GM21786 (cell line): ENCODE data around the gene EPSTI1.
A peak's percentile ranks its signal among the peaks of the same experiment; 100 is the strongest.

Experiments
- ATAC-seq: cut with Tn5 transposase; IDR thresholded peaks from one replicate; pipeline ENCODE4 v1.9.1; 2021; ENCODE audit not compliant: unreplicated experiment

Gene EPSTI1

DNA sequence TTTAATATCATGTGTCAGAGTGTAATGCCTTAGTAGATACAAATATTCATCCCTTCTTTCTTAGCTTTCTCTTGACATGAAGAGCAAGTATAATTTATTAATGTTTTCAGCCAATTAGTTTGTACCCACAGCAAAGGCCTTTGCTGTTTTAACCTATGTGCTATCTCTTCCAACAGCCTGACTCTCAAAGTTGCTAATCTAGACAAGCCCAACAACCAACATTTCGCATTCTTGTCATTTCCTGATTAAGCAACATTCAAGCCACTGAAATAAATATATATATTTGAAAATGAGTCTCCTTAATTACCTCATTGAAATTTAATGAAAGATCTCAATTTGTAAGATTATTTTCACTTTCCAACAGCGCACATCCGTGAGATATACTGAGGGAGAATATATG is 18.5 kb downstream of the EPSTI1 start:
- no peak for ATAC-seq

DNA sequence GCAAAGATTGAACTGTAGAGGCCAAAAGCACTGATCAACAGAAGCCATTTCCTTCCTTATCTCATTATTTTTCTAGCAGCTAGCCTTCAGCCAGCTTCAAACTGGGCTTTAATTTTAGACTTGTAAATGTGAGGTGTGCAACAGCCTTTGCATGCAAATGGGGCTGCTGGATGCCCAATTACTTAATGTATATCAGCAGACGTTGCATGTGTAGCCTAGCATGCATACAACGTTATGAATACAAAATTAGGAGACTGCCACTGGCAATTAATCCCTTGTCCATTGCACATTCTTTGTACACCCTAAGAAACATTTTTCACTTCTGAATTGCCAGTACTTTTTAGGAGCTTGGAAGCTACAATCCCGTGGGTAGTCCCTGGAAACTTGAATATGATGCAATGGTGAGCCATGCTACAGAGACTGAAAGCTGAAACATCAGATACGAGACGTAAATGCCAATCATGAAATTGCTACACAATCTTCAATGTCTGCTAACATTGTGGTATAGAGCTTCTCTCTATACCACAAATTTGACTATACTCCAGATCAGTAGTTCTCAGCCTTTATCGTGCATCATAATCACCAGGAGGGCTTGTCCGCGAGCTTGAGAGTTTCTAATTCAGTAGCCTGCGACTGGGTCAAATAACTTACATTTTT is 20.2 kb downstream of the EPSTI1 start:
- ATAC-seq = peak; percentile 38

DNA sequence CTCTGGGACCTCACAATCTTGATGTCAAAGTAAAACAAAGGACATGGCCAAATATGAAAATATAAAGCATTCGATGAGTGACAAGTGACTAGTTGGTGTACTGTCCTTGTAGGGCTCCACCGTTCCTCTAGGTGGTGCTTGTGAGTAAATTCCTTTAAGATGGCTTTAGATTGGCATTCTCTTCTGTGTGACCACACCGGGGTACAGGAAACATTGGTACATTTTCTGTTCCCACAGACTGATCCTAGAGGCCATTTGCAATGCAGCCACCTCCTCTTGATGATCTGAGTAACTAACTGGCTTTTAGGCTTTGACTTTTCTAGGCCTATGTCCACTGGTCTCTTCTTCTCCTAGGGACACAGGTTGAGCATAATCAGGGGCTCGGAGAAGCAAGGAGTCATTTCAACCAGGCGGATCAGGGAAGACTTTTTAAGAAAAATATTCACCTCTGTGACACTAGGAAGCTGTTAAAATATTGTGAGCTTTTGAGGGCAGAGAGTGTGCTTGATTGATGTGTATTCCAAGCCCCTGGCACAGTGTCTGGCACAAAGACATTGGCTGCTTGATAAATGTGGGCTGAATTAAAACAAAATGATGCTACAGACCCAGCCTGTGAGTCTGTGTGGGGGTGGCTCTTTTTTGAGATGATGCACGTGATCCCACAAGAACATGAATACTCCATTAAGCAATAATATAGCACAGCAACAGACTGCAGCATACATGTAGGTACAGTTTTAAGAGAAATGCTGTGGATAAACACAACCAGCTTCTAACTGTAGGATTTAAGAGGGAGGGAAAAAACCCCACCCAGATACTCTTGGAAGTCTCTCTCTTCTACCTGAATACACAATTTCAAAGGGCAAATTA is 21.0 kb downstream of the EPSTI1 start:
- ATAC-seq = peak; percentile 79

DNA sequence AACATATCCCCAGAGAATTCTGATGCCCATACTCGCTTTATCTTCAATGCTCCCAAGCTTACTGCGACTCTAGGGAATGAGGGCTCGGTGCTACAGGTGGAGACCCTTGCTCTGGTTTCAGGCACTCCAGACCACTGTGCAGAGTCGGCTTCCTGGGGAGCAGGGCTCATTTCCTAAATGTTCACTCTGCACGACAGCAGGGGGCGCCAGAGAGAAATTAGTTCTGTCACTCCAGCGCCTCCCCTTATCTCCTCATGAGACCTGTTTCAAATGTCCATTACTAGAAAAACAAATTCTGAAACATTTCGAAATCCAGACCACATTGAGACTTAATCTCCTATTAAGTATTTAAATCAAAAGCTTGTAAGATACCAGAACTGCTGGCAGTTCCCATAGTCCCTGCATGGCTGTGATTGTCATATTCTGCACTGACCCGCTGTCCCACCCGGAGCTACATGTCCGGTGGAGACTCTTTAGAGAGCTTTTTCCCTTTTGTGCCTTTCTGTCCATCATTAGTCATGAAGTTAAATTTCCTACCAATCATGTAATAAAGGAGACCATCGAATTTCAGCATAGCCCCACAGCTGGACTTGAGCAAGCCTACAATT is 22.4 kb downstream of the EPSTI1 start:
- ATAC-seq = no peak

DNA sequence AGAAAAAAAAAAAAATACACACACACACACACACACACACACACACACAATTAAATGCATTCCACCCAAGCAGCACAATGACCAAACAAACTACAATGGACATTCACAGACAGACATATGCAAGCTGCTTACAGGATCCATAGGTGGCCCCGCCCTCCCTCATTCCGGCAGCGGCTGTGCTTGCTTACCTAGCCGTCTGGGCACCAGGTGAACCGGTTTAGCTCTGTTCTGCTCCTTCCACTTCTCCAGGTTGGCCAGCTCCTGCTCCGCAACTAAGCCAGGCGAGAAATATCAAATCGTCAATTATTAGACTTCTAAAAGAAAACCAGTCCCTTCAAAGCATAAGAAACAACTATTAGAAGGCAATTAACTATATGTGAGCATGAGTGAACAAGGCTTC is 23.1 kb downstream of the EPSTI1 start:
- ATAC-seq = no peak

DNA sequence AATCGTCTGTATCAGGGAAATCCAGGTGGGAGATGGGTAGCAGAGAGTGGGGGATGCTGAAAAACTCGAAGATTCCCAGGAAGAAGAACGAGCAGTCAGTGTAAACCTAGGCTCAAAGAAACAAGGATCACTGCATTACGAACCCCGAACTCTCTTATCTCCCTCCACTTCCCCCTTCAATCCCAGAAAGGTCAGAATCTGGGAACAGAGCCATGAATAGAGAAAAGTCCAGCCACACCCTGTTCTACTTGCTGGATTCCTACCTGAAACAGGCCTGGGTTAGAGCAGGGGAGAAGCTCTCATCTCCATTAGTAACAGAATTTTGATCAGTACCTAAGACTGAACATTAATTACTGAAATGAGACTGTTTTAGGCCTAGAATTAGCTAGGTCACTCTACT is 24.4 kb downstream of the EPSTI1 start:
- ATAC-seq = no peak

DNA sequence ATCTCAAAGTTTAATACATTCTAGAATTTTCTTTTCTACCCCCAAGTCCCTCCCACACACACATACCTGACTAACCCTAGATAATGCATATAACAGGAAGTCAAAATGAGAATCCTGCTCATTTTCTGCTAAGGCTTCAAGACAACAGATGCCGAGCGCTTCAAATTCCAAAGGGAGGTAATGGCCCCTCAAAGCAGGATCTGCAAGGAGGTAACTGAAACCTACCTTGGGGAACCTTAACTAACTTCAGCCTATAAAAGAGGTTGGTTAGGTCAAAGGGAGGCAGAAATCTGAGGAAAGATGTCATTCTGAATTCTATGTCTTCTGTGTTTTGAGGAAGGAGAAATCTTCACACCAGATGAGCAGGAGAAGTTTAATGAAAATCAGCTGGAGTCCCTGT is 26.8 kb downstream of the EPSTI1 start:
- ATAC-seq = no peak

DNA sequence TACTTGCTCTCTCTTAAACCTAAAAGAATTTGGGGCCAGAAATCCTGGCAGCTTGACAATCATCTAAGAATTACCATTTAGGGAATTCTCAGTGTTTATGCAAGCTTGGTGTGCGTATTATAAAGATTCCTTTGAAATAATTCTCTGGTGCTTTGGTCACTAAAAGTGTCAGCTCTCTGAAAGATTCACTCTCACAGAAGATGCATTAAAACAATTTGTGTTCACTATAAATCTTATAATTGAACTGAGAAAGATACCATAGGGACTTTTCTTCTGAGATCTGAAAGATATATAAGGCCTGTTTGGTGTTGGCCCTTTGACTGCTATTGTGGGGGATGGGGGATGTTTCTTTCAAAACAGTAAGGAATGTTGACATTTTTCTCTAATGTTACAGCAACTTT is 27.3 kb downstream of the EPSTI1 start:
- no peak for ATAC-seq

DNA sequence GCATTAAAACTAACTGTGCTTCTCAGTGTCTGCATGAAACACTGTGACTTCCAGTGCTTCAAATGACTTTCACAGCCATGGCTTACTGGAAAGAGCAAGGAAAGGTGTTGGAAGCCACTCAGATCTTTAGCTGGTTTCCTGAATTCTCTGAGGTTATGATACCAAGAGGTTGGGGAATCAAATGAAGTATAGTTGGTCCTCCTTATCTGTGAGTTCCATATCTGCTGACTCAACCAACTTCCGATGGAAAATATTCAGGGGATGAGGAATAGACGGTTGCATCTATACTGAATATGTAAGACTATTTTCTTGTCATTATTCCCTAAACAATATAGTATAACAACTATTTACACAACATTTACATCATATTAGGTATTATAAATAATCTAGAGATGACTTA is 32.4 kb downstream of the EPSTI1 start:
- no peak for ATAC-seq

DNA sequence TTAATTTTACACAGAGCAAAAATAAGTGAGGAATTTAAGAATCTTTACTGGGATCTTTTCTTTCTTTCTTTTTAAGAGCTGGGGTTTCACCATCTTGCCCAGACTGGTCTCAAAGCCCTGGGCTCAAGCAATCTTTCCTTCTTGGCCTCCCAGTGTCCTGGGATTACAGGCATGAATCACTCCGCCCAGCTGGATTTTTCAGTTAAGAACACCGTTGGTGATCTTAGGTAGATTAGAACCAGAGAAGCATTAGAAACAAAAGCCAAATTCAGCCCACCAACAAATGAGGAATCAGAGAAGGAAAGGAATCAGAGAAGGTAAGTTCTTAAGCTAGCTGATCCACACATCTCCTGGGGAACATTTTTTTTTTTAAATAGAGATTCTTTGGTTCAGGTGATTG is 34.2 kb downstream of the EPSTI1 start:
- ATAC-seq = no peak

DNA sequence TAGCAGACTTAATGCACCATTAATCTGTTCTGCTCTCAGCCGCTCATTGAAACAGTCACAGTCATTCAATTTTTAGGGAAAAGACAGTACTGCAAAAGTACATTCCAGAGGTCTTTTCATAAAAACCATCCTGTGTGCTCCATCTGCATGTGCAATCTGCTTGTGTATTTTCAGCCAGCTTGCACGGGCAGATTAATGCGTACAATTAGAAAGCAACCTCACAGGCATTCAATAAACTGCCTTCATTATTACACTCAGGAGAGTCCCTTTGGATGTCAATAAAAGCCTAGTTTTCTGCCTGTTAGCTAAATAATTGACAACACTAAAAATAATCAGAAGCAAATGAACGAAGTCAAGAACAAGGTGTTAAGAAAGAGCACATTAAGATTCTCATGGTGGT is 41.9 kb downstream of the EPSTI1 start:
- ATAC-seq = no peak

DNA sequence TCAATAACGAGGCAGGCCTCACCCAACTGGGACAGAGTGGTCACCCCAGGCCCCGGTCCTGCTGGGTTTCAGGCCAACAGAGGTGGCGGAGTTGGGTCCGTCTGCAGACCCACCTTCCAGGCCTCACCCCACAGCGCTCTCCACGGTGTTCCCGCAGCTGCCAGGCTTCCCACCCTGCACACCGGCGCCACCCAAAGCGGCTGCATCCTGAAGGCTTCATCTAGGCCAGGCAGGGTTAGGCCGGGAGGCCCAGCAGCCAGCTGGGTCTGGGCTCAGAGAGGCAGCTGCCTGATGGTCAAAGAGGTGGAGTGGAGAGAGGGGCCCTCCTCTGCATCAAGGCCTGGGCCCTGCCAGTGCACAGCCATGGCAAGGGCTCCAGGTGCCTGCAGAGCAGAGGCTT is 44.1 kb downstream of the EPSTI1 start:
- ATAC-seq = no peak

DNA sequence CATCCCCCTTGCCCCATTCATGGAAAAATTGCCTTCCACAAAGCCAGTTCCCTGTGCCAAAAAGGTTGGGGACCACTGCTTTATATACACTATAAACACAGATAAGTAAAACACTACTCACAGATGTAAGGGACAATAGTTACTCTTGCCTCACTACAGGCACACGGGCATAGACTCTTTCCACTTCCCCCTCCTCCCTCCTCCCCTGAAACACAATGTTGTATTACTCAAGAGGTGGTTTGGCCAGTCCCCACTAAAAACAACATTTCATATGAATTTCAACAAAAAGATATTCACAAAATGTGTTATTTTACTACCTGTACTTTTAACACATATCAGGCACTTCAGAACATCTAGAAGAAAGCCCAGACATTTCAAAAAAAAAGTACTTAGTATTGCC is 45.1 kb downstream of the EPSTI1 start:
- ATAC-seq = no peak

DNA sequence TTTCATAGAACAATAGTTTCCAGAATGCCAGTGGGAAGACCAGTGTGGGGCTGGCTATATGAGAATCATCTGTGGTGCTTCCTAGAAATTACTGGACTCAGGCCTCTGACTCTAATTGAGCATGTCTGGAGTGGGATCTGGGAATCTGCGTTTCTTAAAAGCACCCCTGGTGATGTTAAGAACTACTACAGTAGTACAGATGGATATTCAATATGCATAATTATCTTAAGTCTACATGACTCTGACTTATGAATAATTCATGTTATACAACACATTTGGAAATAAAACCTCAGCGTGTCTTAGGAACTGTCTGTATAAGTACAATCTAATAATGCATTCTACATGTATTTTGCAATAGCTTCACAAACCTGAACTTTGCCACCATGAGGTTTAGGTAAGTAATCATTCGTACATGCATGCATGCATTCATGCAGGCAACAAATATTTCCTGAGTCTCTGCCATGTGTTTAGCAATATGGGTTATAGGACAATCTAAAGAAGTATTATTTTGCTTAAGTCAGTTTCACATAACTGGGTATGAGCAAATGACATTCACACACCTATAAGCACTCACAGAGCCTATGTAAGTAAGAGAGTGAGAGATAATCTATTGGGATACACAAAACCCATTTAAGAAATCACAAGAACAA is 62.0 kb downstream of the EPSTI1 start:
- no peak for ATAC-seq

DNA sequence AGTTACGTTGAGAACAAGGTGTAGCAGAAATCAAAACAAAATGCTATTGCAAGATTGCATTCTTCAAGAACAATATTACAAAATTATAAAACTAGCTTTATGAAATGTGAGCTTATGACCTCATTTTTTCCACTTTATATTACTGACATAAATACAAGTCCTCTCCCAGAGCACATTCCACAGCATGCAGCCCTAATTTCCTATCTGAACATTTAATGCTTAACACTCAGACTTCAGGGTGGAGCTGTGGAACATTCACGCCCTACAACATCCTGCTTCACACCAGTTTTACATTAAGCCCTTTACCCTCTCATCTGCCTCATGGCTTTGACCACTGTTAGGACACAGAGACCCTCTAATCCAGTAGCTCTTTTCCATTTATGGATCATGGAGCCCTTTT is 65.5 kb downstream of the EPSTI1 start:
- ATAC-seq = no peak

DNA sequence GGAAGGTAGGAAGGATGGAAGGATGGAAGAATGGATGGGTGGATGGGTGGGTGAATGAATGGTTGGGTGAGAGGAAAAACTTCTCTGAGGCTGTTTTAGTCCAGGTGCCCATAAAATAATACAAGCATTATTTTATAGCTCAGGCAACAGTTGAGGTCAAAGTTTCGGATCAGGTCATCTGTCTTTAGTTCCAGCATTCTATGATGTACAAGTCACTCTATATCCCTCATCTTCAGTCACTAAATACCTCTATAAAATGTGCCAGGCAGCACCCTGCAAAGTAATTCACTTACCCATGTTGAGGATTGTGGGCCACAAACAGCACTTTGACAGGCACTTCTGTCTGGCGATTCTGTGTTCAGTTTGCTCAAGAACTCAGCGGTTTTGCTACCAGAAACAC is 66.0 kb downstream of the EPSTI1 start:
- ATAC-seq = no peak

DNA sequence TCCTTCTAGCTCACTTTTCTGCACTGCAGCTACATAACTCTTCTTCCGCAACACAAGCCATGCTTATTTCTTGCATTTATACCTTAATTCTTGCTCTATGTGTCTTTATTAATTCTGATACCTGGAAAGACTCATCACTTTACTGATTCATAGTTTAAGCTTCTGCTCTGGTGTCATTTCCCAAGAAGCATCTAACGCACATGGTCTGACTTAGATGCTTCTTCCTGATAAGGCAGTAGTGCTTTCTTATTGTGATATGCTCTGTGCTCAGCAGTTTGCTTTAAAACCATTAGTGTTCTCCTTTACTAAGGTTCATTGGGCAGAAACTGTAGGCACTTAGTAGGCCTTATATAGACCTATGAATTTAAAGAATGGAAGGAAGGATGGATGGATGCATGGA is 66.4 kb downstream of the EPSTI1 start:
- ATAC-seq = no peak

DNA sequence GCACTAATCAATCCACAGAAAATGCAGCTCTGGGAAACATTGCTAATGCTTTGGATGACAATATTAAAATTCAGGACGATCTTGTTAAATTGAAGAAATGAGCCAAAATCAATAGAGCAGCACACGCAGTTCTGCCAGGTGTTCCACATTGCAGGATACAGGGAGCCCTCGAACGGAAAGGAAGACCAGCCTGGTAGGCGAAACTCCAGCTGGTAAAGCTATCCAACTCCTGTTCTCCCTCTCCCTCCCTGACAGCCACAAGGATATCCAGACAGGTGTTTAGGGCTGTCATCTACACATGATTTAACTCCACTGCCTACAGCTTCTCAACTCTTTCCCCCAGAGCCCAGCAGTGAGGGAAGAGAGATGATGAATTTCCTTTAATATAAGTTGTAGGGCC is 67.7 kb downstream of the EPSTI1 start:
- ATAC-seq = no peak

DNA sequence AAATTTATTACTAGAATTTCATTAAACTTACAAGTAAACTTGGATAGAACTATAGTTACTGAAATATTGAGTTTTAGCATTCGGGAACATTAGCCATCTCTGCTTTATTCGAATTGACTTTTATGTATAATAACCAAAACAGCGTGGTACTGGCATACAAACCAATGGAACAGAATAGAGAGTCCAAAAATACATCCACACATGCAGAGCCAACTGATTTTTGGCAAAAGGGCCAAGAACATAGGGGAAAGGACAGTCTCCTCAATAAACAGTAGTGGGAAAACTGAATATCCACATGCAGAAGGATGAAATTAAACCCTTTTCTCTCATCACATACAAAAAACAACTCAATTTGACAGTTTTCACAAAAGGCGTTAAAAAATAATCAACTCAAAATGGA is 84.3 kb downstream of the EPSTI1 start:
- no peak for ATAC-seq

DNA sequence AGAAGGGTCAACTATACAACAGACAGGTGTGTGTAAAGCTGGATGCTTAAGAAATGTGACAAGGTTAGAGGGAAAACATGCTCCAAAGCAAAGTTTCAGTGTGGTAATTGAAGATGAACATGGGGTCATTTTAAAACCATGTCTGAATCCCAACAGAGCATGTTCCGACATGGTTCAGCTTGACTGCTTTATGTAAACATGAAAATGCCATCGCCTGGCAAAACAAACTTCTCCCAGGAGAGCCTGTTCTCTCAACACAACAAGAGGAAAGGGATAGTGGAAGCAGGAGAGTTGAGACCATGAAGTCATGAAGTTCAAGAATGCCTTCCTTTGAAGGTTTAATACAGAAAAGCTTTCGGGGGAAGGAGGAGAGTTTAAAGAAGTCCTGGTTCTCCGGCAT is 85.8 kb downstream of the EPSTI1 start:
- ATAC-seq = no peak

DNA sequence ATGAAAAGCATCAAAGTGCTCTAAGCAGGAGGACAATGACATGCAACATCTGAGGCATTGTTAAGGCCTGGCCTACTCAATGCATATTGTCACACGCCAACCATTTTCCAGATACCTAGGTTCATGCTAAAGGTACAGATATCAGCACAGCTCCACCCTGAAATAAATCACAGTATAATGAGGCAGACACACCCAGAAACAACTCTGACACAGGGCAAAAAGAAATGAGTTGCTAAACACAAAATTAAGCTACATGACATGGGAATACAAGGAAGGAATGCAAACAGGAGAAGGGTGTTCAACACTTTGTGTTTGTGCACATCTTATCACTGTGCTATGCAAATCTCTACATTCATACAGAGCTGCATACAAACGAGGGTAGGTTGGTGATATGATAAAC is 86.5 kb downstream of the EPSTI1 start:
- no peak for ATAC-seq

DNA sequence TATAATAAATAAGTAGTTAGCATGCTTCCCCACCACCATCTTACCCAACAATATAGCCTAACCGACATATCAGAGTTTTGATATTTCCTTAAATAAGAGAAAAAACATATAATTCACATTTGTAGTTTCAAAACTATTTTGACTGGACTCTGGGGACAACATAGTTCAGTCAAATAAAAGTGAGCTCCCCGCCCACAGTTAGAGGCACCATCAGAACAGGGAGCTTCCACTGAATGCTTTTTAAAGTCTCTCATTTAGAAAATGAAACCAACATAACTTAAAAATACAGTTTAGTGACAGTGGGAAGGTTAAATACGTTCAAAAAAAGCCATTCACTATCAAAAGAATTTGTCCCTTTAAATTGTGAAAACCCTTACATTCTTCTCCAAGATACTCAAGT is 92.8 kb downstream of the EPSTI1 start:
- no peak for ATAC-seq
